NB4 (cell line): ENCODE data around the gene ADARB2.
"Not testable (repeated sequence)": the region's sequence is repeated elsewhere in the genome, so short reads cannot be mapped to it uniquely, and the experiment has no call there.

Source experiments
- DNase-seq: peaks from one replicate; pipeline ENCODE4 v3.0.0; 2010; ENCODE audit warnings: low read depth
- H3K4me3 ChIP-seq: one replicate; pipeline ENCODE4 v1.5.1; 2011; ENCODE audit warnings: mild to moderate bottlenecking, low read depth, low read length, moderate library complexity
- MYC ChIP-seq: IDR thresholded peaks from 2 replicates; pipeline ENCODE4 v1.6.1; 2011; ENCODE audit warnings: low read depth, low read length
- POLR2A ChIP-seq: IDR thresholded peaks from 2 replicates; pipeline ENCODE4 v1.6.1; 2011; ENCODE audit warnings: mild to moderate bottlenecking; ENCODE audit not compliant: insufficient read length; ENCODE audit errors: extremely low read depth
- TF ChIP-seq, protein P1 (sequence below): IDR thresholded peaks from one replicate; pipeline ENCODE4 v1.5.1; 2012; ENCODE audit warnings: low read depth, low read length
- TF ChIP-seq, protein P2 (sequence below): IDR thresholded peaks from 2 replicates; pipeline ENCODE4 v1.6.1; 2011; ENCODE audit warnings: low read depth, low read length

Gene ADARB2

DNA sequence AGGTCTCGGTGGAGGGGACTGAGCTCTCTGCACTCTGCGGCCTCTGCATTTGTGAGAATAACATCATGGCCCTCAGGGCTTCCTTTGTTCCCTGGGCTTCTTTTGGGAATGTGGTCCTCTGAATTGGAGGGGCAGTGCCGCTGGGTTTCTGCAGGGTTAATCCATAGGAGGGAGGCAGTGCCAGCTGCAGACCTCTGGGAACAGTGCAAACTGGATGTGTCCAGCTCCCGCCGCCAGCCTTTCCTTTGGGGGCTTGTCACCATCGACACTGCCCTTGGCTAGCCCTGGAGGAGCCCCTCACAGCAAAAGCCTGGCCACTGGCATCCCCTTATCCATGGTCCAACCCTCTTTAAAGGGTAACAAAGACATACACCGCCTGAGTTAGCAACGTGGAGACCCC lies 507.2 kb downstream of the ADARB2 start:
- DNase-seq: no peak
- TF ChIP-seq, protein P1, sequence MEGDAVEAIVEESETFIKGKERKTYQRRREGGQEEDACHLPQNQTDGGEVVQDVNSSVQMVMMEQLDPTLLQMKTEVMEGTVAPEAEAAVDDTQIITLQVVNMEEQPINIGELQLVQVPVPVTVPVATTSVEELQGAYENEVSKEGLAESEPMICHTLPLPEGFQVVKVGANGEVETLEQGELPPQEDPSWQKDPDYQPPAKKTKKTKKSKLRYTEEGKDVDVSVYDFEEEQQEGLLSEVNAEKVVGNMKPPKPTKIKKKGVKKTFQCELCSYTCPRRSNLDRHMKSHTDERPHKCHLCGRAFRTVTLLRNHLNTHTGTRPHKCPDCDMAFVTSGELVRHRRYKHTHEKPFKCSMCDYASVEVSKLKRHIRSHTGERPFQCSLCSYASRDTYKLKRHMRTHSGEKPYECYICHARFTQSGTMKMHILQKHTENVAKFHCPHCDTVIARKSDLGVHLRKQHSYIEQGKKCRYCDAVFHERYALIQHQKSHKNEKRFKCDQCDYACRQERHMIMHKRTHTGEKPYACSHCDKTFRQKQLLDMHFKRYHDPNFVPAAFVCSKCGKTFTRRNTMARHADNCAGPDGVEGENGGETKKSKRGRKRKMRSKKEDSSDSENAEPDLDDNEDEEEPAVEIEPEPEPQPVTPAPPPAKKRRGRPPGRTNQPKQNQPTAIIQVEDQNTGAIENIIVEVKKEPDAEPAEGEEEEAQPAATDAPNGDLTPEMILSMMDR: no peak
- TF ChIP-seq, protein P2, sequence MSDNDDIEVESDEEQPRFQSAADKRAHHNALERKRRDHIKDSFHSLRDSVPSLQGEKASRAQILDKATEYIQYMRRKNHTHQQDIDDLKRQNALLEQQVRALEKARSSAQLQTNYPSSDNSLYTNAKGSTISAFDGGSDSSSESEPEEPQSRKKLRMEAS: no peak
- TF ChIP-seq MYC: no peak
- no peak for TF ChIP-seq POLR2A
- H3K4me3 ChIP-seq: no peak overlapping the region

DNA sequence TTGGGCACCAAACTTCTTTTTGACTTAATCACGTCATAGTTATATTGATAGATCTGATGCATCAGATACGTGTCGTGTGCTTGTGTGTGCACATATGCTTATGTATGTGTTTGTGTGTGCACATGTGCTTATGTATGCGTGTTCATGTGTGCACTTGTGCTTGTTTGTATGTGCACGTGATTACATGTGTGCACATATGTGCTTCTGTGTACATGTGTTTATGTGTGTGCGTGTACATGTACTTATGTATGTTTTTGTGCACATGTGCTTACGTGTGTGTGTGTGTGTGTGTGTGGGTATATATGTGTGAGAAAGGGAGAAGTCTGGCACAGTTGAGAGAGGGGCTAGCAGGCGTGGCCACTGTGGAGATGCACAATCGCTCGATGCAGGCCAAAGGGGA lies 507.8 kb downstream of the ADARB2 start:
- H3K4me3 ChIP-seq: no peak overlapping the region
- DNase-seq: no peak
- TF ChIP-seq MYC (no peak), POLR2A (no peak)
- TF ChIP-seq, protein P1: no peak
- TF ChIP-seq, protein P2: no peak

DNA sequence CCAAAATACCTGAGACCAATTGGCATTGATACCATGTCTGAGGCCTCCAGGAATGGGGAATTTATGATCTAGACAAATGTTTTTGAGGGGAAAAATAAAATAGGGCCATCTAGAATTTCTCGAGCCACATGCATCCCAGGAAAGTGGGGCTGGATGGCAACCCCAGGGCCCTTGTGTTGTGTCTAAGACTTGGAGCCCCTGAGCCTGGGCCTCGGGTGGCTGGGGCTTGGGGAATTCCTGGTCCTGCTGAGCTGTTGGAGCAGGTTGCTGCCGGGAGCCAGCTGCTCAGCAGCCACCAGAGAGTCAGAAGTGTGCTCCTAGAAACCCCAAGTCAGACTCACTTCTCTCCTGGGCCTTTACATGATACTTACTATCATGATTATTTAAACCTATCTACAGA lies 508.2 kb downstream of the ADARB2 start:
- TF ChIP-seq, protein P1: no peak
- TF ChIP-seq, protein P2: no peak
- TF ChIP-seq MYC: no peak
- no peak for TF ChIP-seq POLR2A
- no peak overlapping the region for H3K4me3 ChIP-seq
- no peak for DNase-seq

DNA sequence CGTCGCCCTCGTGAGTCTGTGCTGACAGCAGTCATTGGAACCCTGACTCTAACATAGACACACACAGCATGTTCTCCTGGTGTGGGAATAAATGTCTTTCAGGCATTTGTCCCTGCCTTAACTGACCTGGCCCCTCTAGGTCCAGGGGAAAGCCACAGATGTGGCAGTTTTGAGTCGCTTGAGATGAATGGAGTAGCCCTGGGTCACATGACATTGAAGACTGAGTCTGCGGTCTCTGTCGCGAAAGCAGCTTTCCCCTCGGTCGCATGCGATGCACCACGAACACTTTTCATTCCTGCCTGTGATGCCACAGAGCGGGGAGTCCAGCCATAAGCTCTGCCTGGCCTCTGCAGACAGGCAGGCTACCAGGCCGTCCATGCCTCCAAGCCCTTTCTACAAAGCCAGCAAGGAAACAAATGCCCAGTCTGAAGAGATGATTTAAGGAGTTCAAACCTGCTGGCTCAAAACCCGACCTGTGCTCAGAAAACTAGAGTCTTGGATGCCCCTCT lies 508.8 kb downstream of the ADARB2 start:
- no peak overlapping the region for H3K4me3 ChIP-seq
- no peak for DNase-seq
- TF ChIP-seq, protein P2: no peak
- TF ChIP-seq POLR2A (no peak), MYC (no peak)
- TF ChIP-seq, protein P1: no peak

DNA sequence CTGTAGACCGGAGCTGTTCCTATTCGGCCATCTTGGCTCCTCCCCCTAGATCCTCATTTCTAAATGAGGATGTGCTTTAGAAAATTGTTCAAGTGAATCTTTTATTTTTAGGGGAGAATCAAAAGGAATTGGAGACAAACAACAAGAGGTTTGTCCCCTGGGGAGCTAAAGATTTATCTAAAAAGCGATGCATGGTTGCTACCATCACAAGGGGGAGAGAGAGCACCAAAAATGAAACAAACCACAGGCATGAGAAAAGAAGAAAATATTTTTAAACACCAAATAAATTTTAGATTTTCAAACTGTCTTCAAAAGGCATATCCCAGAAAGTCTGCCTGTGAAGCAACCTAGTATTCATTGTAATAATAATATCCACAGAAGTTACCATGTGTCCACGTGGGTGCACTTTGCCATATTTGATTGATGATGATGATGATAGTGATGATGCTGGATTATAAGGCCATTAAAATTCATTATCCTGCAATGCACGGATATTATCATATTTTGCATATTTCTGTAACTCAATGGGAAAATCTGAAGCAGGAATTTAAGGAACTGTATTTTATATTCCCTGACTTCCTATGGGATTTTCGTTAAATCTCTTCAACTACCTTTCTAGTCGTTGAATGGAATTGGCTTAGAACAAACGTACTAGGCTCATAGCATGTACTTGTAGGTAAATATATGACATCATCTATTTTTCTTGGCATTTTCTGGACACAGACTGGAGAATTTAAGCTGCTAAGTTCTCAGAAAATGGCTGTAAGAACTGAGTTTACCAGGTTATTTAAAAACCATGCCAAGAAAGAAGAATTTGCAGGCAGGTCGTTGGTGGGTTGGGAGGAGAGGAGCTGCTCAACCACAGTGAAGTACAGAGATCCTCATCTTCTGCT lies 509.6 kb downstream of the ADARB2 start:
- TF ChIP-seq POLR2A: no peak
- TF ChIP-seq, protein P2: no peak
- TF ChIP-seq, protein P1: no peak
- no peak for TF ChIP-seq MYC
- no peak overlapping the region for H3K4me3 ChIP-seq
- DNase-seq: no peak

DNA sequence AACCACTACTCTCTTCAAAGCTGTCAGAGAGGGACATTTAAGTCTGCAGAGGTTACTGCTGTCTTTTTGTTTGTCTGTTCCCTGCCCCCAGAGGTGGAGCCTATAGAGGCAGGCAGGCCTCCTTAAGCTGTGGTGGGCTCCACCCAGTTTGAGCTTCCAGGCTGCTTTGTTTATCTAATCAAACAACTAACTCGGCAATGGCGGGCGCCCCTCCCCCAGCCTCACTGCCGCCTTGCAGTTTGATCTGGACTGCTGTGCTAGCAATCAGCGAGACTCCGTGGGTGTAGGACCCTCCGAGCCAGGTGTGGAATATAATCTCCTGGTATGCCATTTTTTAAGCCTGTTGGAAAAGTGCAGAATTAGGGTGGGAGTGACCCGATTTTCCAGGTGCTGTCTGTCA lies 510.4 kb downstream of the ADARB2 start:
- not testable (repeated sequence) for DNase-seq, H3K4me3 ChIP-seq

DNA sequence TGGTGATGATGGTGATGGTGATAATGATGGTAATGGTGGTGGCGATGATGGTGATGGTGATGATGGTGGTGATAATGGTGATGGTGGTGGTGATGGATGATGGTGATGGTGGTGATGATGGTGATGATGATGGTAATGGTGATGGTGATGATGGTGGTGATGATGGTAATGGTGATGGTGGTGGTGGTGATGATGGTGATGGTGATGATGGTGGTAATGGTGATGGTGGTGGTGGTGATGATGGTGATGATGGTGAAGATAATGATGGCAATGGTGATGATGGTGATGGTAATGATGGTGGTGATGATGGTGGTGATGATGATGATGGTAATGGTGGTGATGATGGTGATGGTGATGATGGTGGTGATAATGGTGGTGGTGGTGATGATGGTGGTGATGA lies 517.5 kb downstream of the ADARB2 start:
- not testable (repeated sequence) for H3K4me3 ChIP-seq, DNase-seq
